ENCODE data around the gene REEP3. TPM values are rescaled to one million over a fixed set of nuclear protein-coding genes. Genes with fewer than 3 reads are reported as not detected.

The REEP3 gene
- total and polyA plus RNA-seq, 2 of the 8 experiments (the other 6 are each of a cell fraction or from before 2014, with no cell fraction given), result 5.8 to 31.5 TPM

DNA sequence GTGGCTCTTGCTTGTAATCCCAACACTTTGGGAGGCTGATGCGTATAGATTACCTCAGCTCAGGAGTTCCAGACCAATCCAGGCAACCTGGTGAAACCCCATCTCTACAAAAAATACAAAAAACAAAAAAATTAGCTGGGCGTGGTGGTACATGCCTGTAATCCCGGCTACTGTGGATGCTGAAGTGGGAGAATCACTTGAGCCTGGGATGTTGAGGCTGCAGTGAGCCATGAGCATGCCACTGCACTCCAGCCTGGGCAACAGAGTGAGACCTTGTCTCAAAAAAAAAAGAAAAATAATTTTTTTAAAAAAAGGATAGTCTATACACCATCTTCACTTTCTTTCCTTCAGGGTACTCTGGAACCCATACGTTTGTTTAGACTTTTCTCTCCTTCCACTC is 6.2 kb downstream of the REEP3 start (continued):
- no peak for TF ChIP-seq CHD7 (IDR thresholded peaks at IDR 0.05; ENCODE audit: insufficient replicate concordance, low read length)
- TF ChIP-seq, protein P1, sequence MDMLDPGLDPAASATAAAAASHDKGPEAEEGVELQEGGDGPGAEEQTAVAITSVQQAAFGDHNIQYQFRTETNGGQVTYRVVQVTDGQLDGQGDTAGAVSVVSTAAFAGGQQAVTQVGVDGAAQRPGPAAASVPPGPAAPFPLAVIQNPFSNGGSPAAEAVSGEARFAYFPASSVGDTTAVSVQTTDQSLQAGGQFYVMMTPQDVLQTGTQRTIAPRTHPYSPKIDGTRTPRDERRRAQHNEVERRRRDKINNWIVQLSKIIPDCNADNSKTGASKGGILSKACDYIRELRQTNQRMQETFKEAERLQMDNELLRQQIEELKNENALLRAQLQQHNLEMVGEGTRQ (IDR thresholded peaks at IDR 0.05; ENCODE audit: low read length), result no peak
- no peak for TF ChIP-seq ZNF274 (IDR thresholded peaks at IDR 0.05; ENCODE audit: borderline replicate concordance, extremely low read depth, low read length)
- TF ChIP-seq JUND (IDR thresholded peaks at IDR 0.05; ENCODE audit: low read length), result no peak
- TF ChIP-seq SIRT6 (IDR thresholded peaks at IDR 0.05; ENCODE audit: low read length), result no peak
- TF ChIP-seq SP1 (IDR thresholded peaks at IDR 0.05; ENCODE audit: low read depth, low read length), result no peak
- no peak for TF ChIP-seq E2F6 (IDR thresholded peaks at IDR 0.05)
- TF ChIP-seq RFX5 (IDR thresholded peaks at IDR 0.05; ENCODE audit: borderline replicate concordance, low read depth, low read length), result no peak
- no peak for TF ChIP-seq POLR2A (IDR thresholded peaks at IDR 0.05; ENCODE audit: control extremely low read depth in 1 of 2, low read depth in 2 of 2, low read length in 2 of 2)
- no peak for TF ChIP-seq GABPA (IDR thresholded peaks at IDR 0.05; ENCODE audit: borderline replicate concordance, insufficient read depth, low read length)
- TF ChIP-seq FOSL1 (IDR thresholded peaks at IDR 0.05; ENCODE audit: insufficient read depth, low read depth, low read length), result no peak

All from H1 (cell line).